Left colon (tissue), 2 donors: ENCODE measurements around the gene PCDHGA7. TPM values are rescaled to one million over a fixed set of nuclear protein-coding genes. Genes with fewer than 3 reads are reported as not detected.
"Not testable (repeated sequence)": the region's sequence is repeated elsewhere in the genome, so short reads cannot be mapped to it uniquely, and the experiment has no call there.

Experiments used
- ATAC-seq: fragments of 200-7000 bp; cut with Tn5 transposase; one replicate; pipeline ENCODE4 v1.9.1; 2020; ENCODE audit warnings: mild to moderate bottlenecking, moderate library complexity
- DNase-seq, 2 donors: peaks; one replicate each; pipeline ENCODE4 v3.0.0-alpha.2; 2020
- intact Hi-C, 2 donors: fragments of 100-400 bp; cut with DNase I in 1 of 2; cut with micrococcal nuclease in 1 of 2; formaldehyde crosslinking; loops; one replicate each; pipeline versions ENCODE4 v1.11.2 to v1.14.0; 2022; cut with DNase I, micrococcal nuclease
- long read RNA-seq: library from polyadenylated mRNA; unstranded; transcript quantifications from one replicate; pipeline ENCODE4 v2.0.0, GENCODE V29; 2021
- total RNA-seq, 2 donors: library from RNA; stranded (reverse); fragmentation: NEBNext Ultra II Directional; extraction: Animal tissue kit (Norgen Biotek cat#: 25700); gene quantifications; one replicate each; pipeline ENCODE4 v1.2.1, GENCODE V29; 2021
- donor health status: DM: no; HTN: no; CAD: no.
- donor health status: DM: yes; HTN: yes; CAD: no.

The PCDHGA7 gene
- 1 to 10 TPM; 1.3 to 1.5 TPM for total RNA-seq
- long read RNA-seq, result 0 reads

- intact Hi-C loops, result no loop called here
- DNase-seq, result peak in 1 of 2 donors; percentile 17
- no peak for ATAC-seq
These were observed at the start of gene PCDHGA7 for GRCh38 chr5:141382469-141383294. PCDHGA7 (plus strand) TSS chr5:141382742; CDS start chr5:141382900, 158 bp downstream.

DNA sequence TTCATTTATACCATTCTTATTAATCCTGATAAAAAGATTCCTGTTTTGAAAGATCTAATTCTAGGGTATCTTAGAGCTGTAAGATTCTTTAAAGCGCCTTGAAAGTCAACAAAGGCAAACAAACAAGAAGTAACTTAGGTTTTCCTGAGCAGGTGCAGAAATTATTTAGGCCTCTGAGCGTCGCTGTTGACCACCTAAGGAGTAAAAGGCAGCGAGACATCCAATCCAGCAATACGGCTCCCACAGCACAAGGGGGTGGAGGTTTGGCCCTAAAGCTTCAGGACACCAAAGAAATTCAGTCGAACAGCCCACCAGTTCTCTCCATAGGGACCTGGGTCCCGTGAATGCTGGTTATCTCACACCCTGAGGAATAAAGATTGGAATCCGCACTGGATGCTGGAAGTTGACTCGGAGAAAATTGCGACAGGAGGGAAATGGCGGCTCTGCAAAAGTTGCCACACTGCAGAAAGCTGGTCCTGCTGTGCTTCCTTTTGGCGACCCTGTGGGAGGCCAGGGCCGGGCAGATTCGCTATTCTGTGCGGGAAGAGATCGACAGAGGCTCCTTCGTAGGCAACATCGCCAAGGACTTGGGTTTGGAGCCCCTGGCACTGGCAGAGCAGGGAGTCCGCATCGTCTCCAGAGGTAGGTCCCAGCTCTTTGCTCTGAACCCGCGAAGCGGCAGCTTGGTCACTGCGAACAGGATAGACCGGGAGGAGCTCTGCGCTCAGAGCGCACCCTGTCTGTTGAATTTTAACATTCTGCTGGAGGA, 43.8 kb upstream of the PCDHGA7 start, which contains the start of gene PCDHGA2:
Gene PCDHGA2, plus strand, starts transcription at position 223 of the 769 bp plus-strand sequence.
- intact Hi-C loops, result no loop called here
- ATAC-seq, result no peak
- DNase-seq, result no peak

DNA sequence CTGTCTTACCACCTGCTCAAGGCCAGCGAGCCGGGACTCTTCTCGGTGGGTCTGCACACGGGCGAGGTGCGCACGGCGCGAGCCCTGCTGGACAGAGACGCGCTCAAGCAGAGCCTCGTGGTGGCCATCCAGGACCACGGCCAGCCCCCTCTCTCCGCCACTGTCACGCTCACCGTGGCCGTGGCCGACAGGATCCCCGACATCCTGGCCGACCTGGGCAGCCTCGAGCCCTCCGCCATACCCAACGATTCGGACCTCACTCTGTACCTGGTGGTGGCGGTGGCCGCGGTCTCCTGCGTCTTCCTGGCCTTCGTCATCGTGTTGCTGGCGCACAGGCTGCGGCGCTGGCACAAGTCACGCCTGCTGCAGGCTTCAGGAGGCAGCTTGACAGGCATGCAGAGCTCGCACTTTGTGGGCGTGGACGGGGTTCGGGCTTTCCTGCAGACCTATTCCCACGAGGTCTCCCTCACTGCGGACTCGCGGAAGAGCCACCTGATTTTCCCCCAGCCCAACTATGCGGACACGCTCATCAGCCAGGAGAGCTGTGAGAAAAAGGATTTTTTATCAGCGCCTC, 41.7 kb upstream of the PCDHGA7 start:
- not testable (repeated sequence) for DNase-seq, ATAC-seq
- intact Hi-C loops, result loop anchor here in 1 of 2 donors (10.0 kb wide), 1 partner anchor 54 kb away; the partner anchor contains the start of genes PCDHGA8 and PCDHGB5

DNA sequence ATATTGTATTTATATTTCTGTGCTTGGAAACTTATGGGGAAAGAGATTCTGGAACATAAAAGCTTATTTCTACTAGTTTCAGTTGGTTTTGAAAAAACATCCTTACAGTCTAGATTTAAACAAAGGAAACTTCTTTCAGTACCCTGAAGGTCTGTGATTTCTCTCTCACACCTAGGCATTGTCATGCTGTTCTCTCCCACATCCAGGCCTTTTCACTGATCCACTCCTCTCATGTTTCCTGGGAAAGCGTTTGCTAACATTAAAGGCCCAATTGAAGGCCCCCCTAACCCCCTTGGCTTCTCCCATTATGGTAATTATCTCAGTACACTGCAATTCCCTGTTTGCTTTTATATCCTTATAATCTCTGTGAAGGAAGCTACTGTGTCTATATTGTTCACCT, 39.8 kb upstream of the PCDHGA7 start:
- DNase-seq, result no peak
- intact Hi-C loops, result loop anchor here in 1 of 2 donors (10.0 kb wide), 1 partner anchor 52 kb away; the partner anchor contains the start of genes PCDHGA8 and PCDHGB5
- ATAC-seq, result no peak

- intact Hi-C loops, result loop anchor here in 1 of 2 donors (10.0 kb wide), 1 partner anchor 51 kb away; the partner anchor contains the start of genes PCDHGA8 and PCDHGB5
- ATAC-seq, result no peak
- DNase-seq, result no peak
These were observed 39.1 kb upstream of the PCDHGA7 start, which contains the start of gene PCDHGA3 for GRCh38 chr5:141343242-141343952. PCDHGA3 (plus strand) TSS chr5:141343829; CDS start chr5:141344034, 205 bp downstream.

DNA sequence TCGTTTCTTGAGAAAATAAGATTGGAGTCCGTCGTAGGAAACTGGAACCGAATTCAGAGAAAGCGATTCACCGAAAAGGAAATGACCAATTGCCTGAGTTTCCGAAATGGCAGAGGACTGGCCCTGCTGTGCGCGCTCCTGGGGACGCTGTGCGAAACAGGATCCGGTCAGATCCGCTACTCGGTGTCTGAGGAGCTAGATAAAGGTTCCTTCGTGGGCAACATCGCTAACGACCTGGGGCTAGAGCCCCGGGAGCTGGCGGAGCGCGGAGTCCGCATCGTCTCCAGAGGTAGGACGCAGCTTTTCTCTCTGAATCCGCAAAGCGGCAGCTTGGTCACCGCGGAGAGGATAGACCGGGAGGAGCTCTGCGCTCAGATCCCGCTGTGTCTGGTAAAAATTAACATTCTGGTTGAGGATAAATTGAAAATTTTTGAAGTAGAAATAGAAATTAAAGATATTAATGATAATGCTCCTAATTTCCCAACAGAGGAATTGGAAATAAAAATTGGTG, 38.5 kb upstream of the PCDHGA7 start:
- ATAC-seq (no peak), DNase-seq (no peak)
- intact Hi-C loops, result loop anchor here in 1 of 2 donors (10.0 kb wide), 1 partner anchor 51 kb away; the partner anchor contains the start of genes PCDHGA8 and PCDHGB5

DNA sequence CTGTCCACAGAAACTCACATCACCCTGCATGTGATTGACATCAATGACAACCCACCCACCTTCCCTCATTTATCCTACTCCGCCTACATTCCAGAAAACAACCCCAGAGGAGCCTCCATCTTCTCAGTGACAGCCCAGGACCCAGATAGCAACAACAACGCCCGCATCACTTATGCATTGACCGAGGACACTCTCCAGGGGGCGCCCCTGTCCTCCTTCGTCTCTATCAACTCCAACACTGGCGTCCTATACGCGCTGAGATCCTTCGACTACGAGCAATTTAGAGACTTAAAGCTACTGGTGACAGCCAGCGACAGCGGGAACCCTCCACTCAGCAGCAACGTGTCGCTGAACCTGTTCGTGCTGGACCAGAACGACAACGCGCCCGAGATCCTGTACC, 37.2 kb upstream of the PCDHGA7 start:
- intact Hi-C loops, result loop anchor here in 1 of 2 donors (10.0 kb wide), 1 partner anchor 49 kb away; the partner anchor contains the start of genes PCDHGA8 and PCDHGB5
- no peak for DNase-seq
- ATAC-seq, result no peak

DNA sequence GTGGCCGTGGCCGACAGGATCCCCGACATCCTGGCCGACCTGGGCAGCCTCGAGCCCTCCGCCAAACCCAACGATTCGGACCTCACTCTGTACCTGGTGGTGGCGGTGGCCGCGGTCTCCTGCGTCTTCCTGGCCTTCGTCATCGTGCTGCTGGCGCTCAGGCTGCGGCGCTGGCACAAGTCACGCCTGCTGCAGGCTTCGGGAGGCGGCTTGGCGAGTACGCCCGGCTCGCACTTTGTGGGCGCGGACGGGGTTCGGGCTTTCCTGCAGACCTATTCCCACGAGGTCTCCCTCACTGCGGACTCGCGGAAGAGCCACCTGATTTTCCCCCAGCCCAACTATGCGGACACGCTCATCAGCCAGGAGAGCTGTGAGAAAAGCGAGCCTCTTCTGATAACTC, 36.5 kb upstream of the PCDHGA7 start:
- DNase-seq, ATAC-seq: not testable (repeated sequence)
- intact Hi-C loops, result loop anchor here in 1 of 2 donors (10.0 kb wide), 1 partner anchor 49 kb away; the partner anchor contains the start of genes PCDHGA8 and PCDHGB5

- intact Hi-C loops, result loop anchor here in 1 of 2 donors (10.0 kb wide), 1 partner anchor 45 kb away; the partner anchor contains the start of genes PCDHGA8 and PCDHGB5
- ATAC-seq (peak; percentile 71), DNase-seq (peak in 1 of 2 donors; percentile 36)
These were observed 32.5 kb upstream of the PCDHGA7 start, which contains the start of gene PCDHGB1 for GRCh38 chr5:141349917-141350619. PCDHGB1 (plus strand) TSS chr5:141350099; CDS start chr5:141350261, 162 bp downstream.

DNA sequence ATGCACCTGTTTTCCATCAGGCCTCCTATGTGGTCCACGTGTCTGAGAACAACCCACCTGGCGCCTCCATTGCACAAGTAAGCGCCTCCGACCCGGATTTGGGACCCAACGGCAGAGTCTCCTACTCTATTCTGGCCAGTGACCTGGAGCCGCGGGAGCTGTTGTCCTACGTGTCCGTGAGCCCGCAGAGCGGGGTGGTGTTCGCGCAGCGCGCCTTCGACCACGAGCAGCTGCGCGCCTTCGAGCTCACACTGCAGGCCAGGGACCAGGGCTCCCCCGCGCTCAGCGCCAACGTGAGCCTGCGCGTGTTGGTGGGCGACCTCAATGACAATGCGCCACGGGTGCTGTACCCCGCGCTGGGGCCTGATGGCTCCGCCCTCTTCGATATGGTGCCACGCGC, 31.0 kb upstream of the PCDHGA7 start:
- DNase-seq, result no peak
- intact Hi-C loops, result no loop called here
- ATAC-seq, result no peak

DNA sequence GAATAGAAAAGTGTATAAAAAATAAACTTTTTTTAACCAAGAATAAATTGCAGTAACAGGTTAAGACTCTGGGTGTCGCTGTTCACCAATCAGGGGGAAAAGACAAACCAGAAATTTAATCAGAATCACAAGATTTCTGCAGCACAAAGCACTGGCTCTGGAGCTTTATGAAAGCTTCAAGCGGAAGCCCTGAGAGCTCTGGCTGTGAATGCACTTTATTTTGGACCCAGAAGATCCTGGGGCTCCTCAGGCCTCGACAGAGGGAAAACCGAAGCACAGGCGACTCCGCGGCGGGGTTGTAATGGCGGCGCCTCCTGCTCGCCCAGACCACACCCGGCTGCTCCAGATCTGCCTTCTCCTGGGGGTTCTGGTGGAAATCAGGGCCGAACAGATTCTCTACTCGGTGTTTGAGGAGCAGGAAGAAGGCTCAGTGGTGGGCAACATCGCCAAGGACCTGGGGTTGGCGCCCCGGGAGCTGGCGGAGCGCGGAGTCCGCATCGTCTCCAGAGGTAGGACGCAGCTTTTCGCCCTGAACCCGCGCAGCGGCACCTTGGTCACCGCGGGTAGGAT, 27.6 kb upstream of the PCDHGA7 start, which contains the start of gene PCDHGA4:
Gene PCDHGA4, plus strand, starts transcription at position 122 of the 570 bp plus-strand sequence. Its CDS starts 87 bp downstream, at position 209.
- intact Hi-C loops, result no loop called here
- ATAC-seq (no peak), DNase-seq (no peak)

DNA sequence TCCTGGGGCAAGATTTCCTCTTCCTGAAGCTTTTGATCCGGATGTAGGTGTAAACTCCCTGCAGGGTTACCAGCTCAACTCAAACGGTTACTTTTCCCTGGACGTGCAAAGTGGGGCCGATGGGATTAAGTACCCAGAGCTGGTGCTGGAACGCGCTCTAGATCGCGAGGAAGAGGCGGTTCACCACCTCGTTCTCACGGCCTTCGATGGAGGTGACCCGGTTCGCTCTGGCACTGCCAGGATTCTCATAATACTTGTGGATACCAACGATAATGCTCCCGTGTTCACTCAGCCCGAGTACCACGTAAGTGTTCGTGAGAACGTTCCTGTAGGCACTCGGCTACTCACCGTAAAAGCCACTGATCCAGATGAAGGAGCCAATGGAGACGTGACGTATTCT, 26.9 kb upstream of the PCDHGA7 start:
- intact Hi-C loops, result no loop called here
- no peak for ATAC-seq
- no peak for DNase-seq

- ATAC-seq (no peak), DNase-seq (no peak)
- intact Hi-C loops, result no loop called here
These were observed 26.4 kb upstream of the PCDHGA7 start for GRCh38 chr5:141356133-141356532.

DNA sequence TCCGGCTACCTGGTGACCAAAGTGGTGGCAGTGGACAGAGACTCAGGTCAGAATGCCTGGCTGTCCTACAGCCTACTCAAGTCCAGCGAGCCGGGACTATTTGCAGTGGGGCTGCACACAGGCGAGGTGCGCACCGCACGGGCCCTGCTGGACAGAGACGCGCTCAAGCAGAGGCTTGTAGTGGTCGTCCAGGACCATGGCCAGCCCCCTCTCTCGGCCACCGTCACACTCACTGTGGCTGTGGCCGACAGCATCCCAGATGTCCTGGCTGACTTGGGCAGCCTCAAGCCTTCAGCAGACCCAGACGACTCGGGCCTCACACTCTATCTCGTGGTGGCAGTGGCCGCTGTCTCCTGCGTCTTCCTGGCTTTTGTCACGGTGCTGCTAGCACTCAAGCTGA, 25.6 kb upstream of the PCDHGA7 start:
- ATAC-seq, result no peak
- DNase-seq, result no peak
- intact Hi-C loops, result no loop called here

DNA sequence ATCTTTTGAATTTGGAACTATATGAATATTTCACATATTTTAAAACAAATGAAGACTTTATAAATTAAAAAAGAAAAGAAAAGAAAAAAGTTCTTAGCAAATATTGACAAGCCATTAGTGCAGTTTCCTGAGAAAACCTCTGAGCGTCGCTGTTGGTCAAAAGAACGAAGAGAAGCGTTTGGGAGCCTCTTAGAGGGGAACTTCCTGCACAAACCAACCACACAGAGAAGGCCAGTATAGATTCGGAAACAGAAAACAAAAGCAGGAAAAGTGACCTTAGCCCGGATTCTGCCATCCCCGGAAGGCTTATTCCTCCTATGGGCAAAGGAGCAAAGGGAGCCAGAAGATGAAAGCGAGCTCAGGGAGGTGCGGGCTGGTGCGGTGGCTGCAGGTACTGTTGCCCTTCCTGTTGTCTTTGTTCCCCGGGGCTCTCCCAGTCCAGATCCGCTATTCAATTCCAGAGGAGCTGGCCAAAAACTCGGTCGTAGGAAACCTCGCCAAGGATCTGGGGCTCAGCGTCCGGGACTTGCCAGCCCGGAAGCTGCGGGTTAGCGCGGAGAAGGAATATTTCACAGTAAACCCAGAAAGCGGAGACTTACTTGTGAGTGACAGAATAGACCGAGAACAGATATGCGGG, 22.6 kb upstream of the PCDHGA7 start, which contains the start of gene PCDHGB2:
Gene PCDHGB2, plus strand, starts transcription at position 205 of the 637 bp plus-strand sequence. Its CDS starts 142 bp downstream, at position 347.
- DNase-seq, result no peak
- intact Hi-C loops, result no loop called here
- ATAC-seq, result peak; percentile 35

GRCh38 chr5:141360685-141361084, 21.9 kb upstream of the PCDHGA7 start:
- no peak for ATAC-seq
- intact Hi-C loops, result no loop called here
- DNase-seq, result no peak
